NCI-H2171 treated with DMSO at 0.1 percent for 48 hours (cell line): Measurements from ENCODE around the gene SYT7.
A peak's percentile ranks its signal among the peaks of the same experiment; 100 is the strongest.

Experiments
- DNase-seq: peaks from one replicate; lab custom pipeline; 2025; lab: John Stamatoyannopoulos, UW

Gene SYT7

GRCh38 chr11:61514050-61514917 is 66.6 kb downstream of the SYT7 start:
- no peak for DNase-seq

- peak; percentile 84 for DNase-seq
These were observed 67.6 kb downstream of the SYT7 start for GRCh38 chr11:61513143-61513765.

GRCh38 chr11:61512435-61512834 is 68.4 kb downstream of the SYT7 start:
- DNase-seq: peak; percentile 58

- DNase-seq: no peak
These were observed 69.5 kb downstream of the SYT7 start for GRCh38 chr11:61511383-61511782.

GRCh38 chr11:61510974-61511373 is 69.9 kb downstream of the SYT7 start:
- peak; percentile 25 for DNase-seq

- peak; percentile 60 for DNase-seq
These were observed 70.5 kb downstream of the SYT7 start for GRCh38 chr11:61510166-61510919.

- DNase-seq: peak; percentile 89
These were observed 71.5 kb downstream of the SYT7 start for GRCh38 chr11:61509043-61510029.

GRCh38 chr11:61507962-61508861 is 72.7 kb downstream of the SYT7 start, which contains the start of gene LRRC10B:
Gene LRRC10B (plus strand): TSS chr11:61508749. CDS start chr11:61508999, 250 bp downstream.
- DNase-seq: peak; percentile 74

GRCh38 chr11:61507012-61507768 is 73.7 kb downstream of the SYT7 start:
- DNase-seq: no peak

- peak; percentile 62 for DNase-seq
These were observed 75.2 kb downstream of the SYT7 start for GRCh38 chr11:61505640-61506155.

- no peak for DNase-seq
These were observed 75.8 kb downstream of the SYT7 start for GRCh38 chr11:61505106-61505505.

- DNase-seq: no peak
These were observed 77.6 kb downstream of the SYT7 start for GRCh38 chr11:61503135-61503770.

- DNase-seq: no peak
These were observed 78.4 kb downstream of the SYT7 start for GRCh38 chr11:61502522-61502921.

- no peak for DNase-seq
These were observed 80.9 kb downstream of the SYT7 start for GRCh38 chr11:61499816-61500491.

GRCh38 chr11:61498767-61499341 is 82.0 kb downstream of the SYT7 start:
- DNase-seq: no peak

- DNase-seq: peak; percentile 9
These were observed 83.0 kb downstream of the SYT7 start for GRCh38 chr11:61497876-61498275.

GRCh38 chr11:61497473-61497872 is 83.4 kb downstream of the SYT7 start:
- DNase-seq: no peak
